ENCODE results near the gene TIMP2.

Gene TIMP2

GRCh38 chr17:78925234-78925633 is at the start of gene TIMP2:
TIMP2 (minus strand) TSS chr17:78925387; CDS start chr17:78925088, 299 bp downstream.
- H3K9ac ChIP-seq (ENCODE audit: insufficient read length, low read depth), result peak within 1 kb of the TSS; percentile 74
- peak within 1 kb of the TSS; percentile 57 for H3K4me3 ChIP-seq (ENCODE audit: insufficient read length, low read depth)
- H3K9me3 ChIP-seq (ENCODE audit: insufficient read depth, low read length), result no peaks in the 10 kb centered on the region
- peaks cover 15% of the 10 kb centered on the region for H3K36me3 ChIP-seq (ENCODE audit: insufficient read depth, insufficient read length, low read length)
- H3K4me1 ChIP-seq (ENCODE audit: insufficient read depth, insufficient read length), result peaks cover 24% of the 10 kb centered on the region
- TF ChIP-seq YY1 (IDR thresholded peaks at IDR 0.05; ENCODE audit: insufficient read depth, insufficient read length), result no peak
- no peak for TF ChIP-seq ZNF274 (IDR thresholded peaks at IDR 0.05; ENCODE audit: low read depth, low read length)
- no peak for TF ChIP-seq SUZ12 (IDR thresholded peaks at IDR 0.05; ENCODE audit: extremely low read depth, insufficient read depth, insufficient read length)
- H3K27me3 ChIP-seq (ENCODE audit: insufficient read depth, insufficient read length), result no peaks in the 10 kb centered on the region
- DNase-seq (ENCODE audit: low read depth, low spot score), result no peak

- Histone ChIP-seq H3K27me3 (ENCODE audit: insufficient read depth, insufficient read length) (no peaks in the 10 kb centered on the region), H3K9ac (ENCODE audit: insufficient read length, low read depth) (no peak overlapping the region), H3K9me3 (ENCODE audit: insufficient read depth, low read length) (no peaks in the 10 kb centered on the region), H3K4me1 (ENCODE audit: insufficient read depth, insufficient read length) (peaks cover 49% of the 10 kb centered on the region), H3K4me3 (ENCODE audit: insufficient read length, low read depth) (no peak overlapping the region), H3K36me3 (ENCODE audit: insufficient read depth, insufficient read length, low read length) (peaks cover 21% of the 10 kb centered on the region)
- TF ChIP-seq SUZ12 (IDR thresholded peaks at IDR 0.05; ENCODE audit: extremely low read depth, insufficient read depth, insufficient read length), result no peak
- no peak for DNase-seq (ENCODE audit: low read depth, low spot score)
These were observed 48.8 kb upstream of the TIMP2 start for GRCh38 chr17:78973792-78974520.

GRCh38 chr17:78973196-78973595 is 48.0 kb upstream of the TIMP2 start:
- Histone ChIP-seq H3K9me3 (ENCODE audit: insufficient read depth, low read length) (no peaks in the 10 kb centered on the region), H3K4me1 (ENCODE audit: insufficient read depth, insufficient read length) (peaks cover 46% of the 10 kb centered on the region), H3K4me3 (ENCODE audit: insufficient read length, low read depth) (no peak overlapping the region), H3K27me3 (ENCODE audit: insufficient read depth, insufficient read length) (no peaks in the 10 kb centered on the region), H3K36me3 (ENCODE audit: insufficient read depth, insufficient read length, low read length) (peaks cover 22% of the 10 kb centered on the region), H3K9ac (ENCODE audit: insufficient read length, low read depth) (peak overlapping the region; percentile 53)
- TF ChIP-seq YY1 (IDR thresholded peaks at IDR 0.05; ENCODE audit: insufficient read depth, insufficient read length), result no peak
- no peak for TF ChIP-seq SUZ12 (IDR thresholded peaks at IDR 0.05; ENCODE audit: extremely low read depth, insufficient read depth, insufficient read length)
- no peak for TF ChIP-seq ZNF274 (IDR thresholded peaks at IDR 0.05; ENCODE audit: low read depth, low read length)
- no peak for DNase-seq (ENCODE audit: low read depth, low spot score)

GRCh38 chr17:78972507-78973105 is 47.4 kb upstream of the TIMP2 start:
- DNase-seq (ENCODE audit: low read depth, low spot score), result no peak
- H3K27me3 ChIP-seq (ENCODE audit: insufficient read depth, insufficient read length), result no peaks in the 10 kb centered on the region
- no peaks in the 10 kb centered on the region for H3K9me3 ChIP-seq (ENCODE audit: insufficient read depth, low read length)
- no peak for TF ChIP-seq ZNF274 (IDR thresholded peaks at IDR 0.05; ENCODE audit: low read depth, low read length)
- no peak for TF ChIP-seq SUZ12 (IDR thresholded peaks at IDR 0.05; ENCODE audit: extremely low read depth, insufficient read depth, insufficient read length)
- TF ChIP-seq YY1 (IDR thresholded peaks at IDR 0.05; ENCODE audit: insufficient read depth, insufficient read length), result no peak
- H3K4me3 ChIP-seq (ENCODE audit: insufficient read length, low read depth), result no peak overlapping the region
- peaks cover 22% of the 10 kb centered on the region for H3K36me3 ChIP-seq (ENCODE audit: insufficient read depth, insufficient read length, low read length)
- peak overlapping the region; percentile 12 for H3K9ac ChIP-seq (ENCODE audit: insufficient read length, low read depth)
- peaks cover 40% of the 10 kb centered on the region for H3K4me1 ChIP-seq (ENCODE audit: insufficient read depth, insufficient read length)

- peaks cover 17% of the 10 kb centered on the region for H3K36me3 ChIP-seq (ENCODE audit: insufficient read depth, insufficient read length, low read length)
- no peak overlapping the region for H3K4me3 ChIP-seq (ENCODE audit: insufficient read length, low read depth)
- H3K9me3 ChIP-seq (ENCODE audit: insufficient read depth, low read length), result no peaks in the 10 kb centered on the region
- TF ChIP-seq SUZ12 (IDR thresholded peaks at IDR 0.05; ENCODE audit: extremely low read depth, insufficient read depth, insufficient read length) (no peak), YY1 (IDR thresholded peaks at IDR 0.05; ENCODE audit: insufficient read depth, insufficient read length) (no peak), ZNF274 (IDR thresholded peaks at IDR 0.05; ENCODE audit: low read depth, low read length) (no peak)
- DNase-seq (ENCODE audit: low read depth, low spot score), result no peak
- peaks cover 34% of the 10 kb centered on the region for H3K4me1 ChIP-seq (ENCODE audit: insufficient read depth, insufficient read length)
- H3K27me3 ChIP-seq (ENCODE audit: insufficient read depth, insufficient read length), result no peaks in the 10 kb centered on the region
- no peak overlapping the region for H3K9ac ChIP-seq (ENCODE audit: insufficient read length, low read depth)
These were observed 46.7 kb upstream of the TIMP2 start for GRCh38 chr17:78971756-78972506.

GRCh38 chr17:78970834-78971755 is 45.9 kb upstream of the TIMP2 start:
- peak; percentile 50 for DNase-seq (ENCODE audit: low read depth, low spot score)
- H3K4me3 ChIP-seq (ENCODE audit: insufficient read length, low read depth), result no peak overlapping the region

More at GRCh38 chr17:78970834-78971755, 45.9 kb upstream of the TIMP2 start:
- TF ChIP-seq YY1 (IDR thresholded peaks at IDR 0.05; ENCODE audit: insufficient read depth, insufficient read length) (no peak), SUZ12 (IDR thresholded peaks at IDR 0.05; ENCODE audit: extremely low read depth, insufficient read depth, insufficient read length) (no peak), ZNF274 (IDR thresholded peaks at IDR 0.05; ENCODE audit: low read depth, low read length) (no peak)
- no peaks in the 10 kb centered on the region for H3K9me3 ChIP-seq (ENCODE audit: insufficient read depth, low read length)
- H3K36me3 ChIP-seq (ENCODE audit: insufficient read depth, insufficient read length, low read length), result peaks cover 14% of the 10 kb centered on the region
- H3K4me1 ChIP-seq (ENCODE audit: insufficient read depth, insufficient read length), result peaks cover 30% of the 10 kb centered on the region
- H3K9ac ChIP-seq (ENCODE audit: insufficient read length, low read depth), result no peak overlapping the region
- no peaks in the 10 kb centered on the region for H3K27me3 ChIP-seq (ENCODE audit: insufficient read depth, insufficient read length)

Measured in NT2/D1 (cell line).